ENCODE data around the gene KCNMA1.

- TF ChIP-seq CTCF (IDR thresholded peaks at IDR 0.05) (no peak), ZFX (IDR thresholded peaks at IDR 0.05; ENCODE audit: borderline replicate concordance) (no peak)
Observed at GRCh38 chr10:77516575-77516974, 121.0 kb downstream of the KCNMA1 start.

Data from 22Rv1 (cell line).